H9 (cell line): ENCODE measurements around the gene LPGAT1. TPM values are rescaled to one million over a fixed set of nuclear protein-coding genes. Genes with fewer than 3 reads are reported as not detected.

Experiments
- DNase-seq: peaks from one replicate; pipeline ENCODE4 v3.0.0-alpha.2; 2017
- H2AFZ ChIP-seq: one replicate; pipeline ENCODE4 v1.6.1; 2013; ENCODE audit warnings: mild to moderate bottlenecking, low read length, control low read depth, moderate library complexity
- H2AK5ac ChIP-seq: 2 replicates; pipeline ENCODE4 v1.6.1; 2013; ENCODE audit warnings: low read length, control low read depth, mixed read lengths; ENCODE audit not compliant: insufficient read length
- H2BK120ac ChIP-seq: one replicate; pipeline ENCODE4 v1.6.1; 2013; ENCODE audit warnings: low read depth, mild to moderate bottlenecking, low read length, control low read depth, inconsistent platforms; ENCODE audit not compliant: poor library complexity, severe bottlenecking
- H2BK12ac ChIP-seq: 2 replicates; pipeline ENCODE4 v1.6.1; 2013; ENCODE audit warnings: low read length, control low read depth, mixed read lengths, low read depth; ENCODE audit not compliant: insufficient read length
- H2BK15ac ChIP-seq: 2 replicates; pipeline ENCODE4 v1.6.1; 2013; ENCODE audit warnings: low read depth, low read length, control low read depth
- H2BK20ac ChIP-seq: one replicate; pipeline ENCODE4 v1.6.1; 2013; ENCODE audit warnings: low read depth, mild to moderate bottlenecking, low read length, control low read depth, inconsistent platforms; ENCODE audit not compliant: poor library complexity, severe bottlenecking
- H2BK5ac ChIP-seq: 2 replicates; pipeline ENCODE4 v1.6.1; 2013; ENCODE audit warnings: low read length, control low read depth, mixed read lengths; ENCODE audit not compliant: insufficient read length
- H3K14ac ChIP-seq: 2 replicates; pipeline ENCODE4 v1.6.1; 2013; ENCODE audit warnings: low read length, control low read depth; ENCODE audit not compliant: insufficient read depth
- H3K18ac ChIP-seq: 2 replicates; pipeline ENCODE4 v1.6.1; 2013; ENCODE audit warnings: low read depth, mild to moderate bottlenecking, mixed read lengths, low read length, control low read depth; ENCODE audit not compliant: insufficient read length
- H3K23ac ChIP-seq: 2 replicates; pipeline ENCODE4 v1.6.1; 2013; ENCODE audit warnings: low read length, control low read depth, mixed read lengths, low read depth; ENCODE audit not compliant: insufficient read length
- H3K23me2 ChIP-seq: 2 replicates; pipeline ENCODE4 v1.6.1; 2013; ENCODE audit warnings: low read depth, mild to moderate bottlenecking, mixed read lengths, low read length, control low read depth; ENCODE audit not compliant: insufficient read length, poor library complexity, severe bottlenecking
- H3K27ac ChIP-seq: 2 replicates; pipeline ENCODE4 v1.5.1; 2013; ENCODE audit warnings: low read length, control low read depth, mixed read lengths, low read depth; ENCODE audit not compliant: insufficient read length
- H3K27me3 ChIP-seq: 2 replicates; pipeline ENCODE4 v1.6.1; 2013; ENCODE audit warnings: low read length, control low read depth, inconsistent platforms; ENCODE audit not compliant: insufficient read depth
- H3K4ac ChIP-seq: 2 replicates; pipeline ENCODE4 v1.6.1; 2013; ENCODE audit warnings: low read depth, mild to moderate bottlenecking, control low read depth, inconsistent platforms, low read length, moderate library complexity
- H3K4me1 ChIP-seq: 2 replicates; pipeline ENCODE4 v1.6.1; 2013; ENCODE audit warnings: low read length, control low read depth, inconsistent platforms; ENCODE audit not compliant: insufficient read depth
- H3K4me2 ChIP-seq: 2 replicates; pipeline ENCODE4 v1.6.1; 2013; ENCODE audit warnings: low read length, control low read depth, mixed read lengths; ENCODE audit not compliant: insufficient read length, insufficient read depth
- H3K56ac ChIP-seq: 2 replicates; pipeline ENCODE4 v1.6.1; 2013; ENCODE audit warnings: low read depth, mild to moderate bottlenecking, mixed read lengths, low read length, control low read depth; ENCODE audit not compliant: insufficient read length
- H3K79me1 ChIP-seq: 2 replicates; pipeline ENCODE4 v1.6.1; 2013; ENCODE audit warnings: low read depth, mild to moderate bottlenecking, moderate library complexity, low read length, control low read depth, inconsistent platforms; ENCODE audit not compliant: insufficient read depth, poor library complexity, severe bottlenecking
- H3K79me2 ChIP-seq: 2 replicates; pipeline ENCODE4 v1.6.1; 2013; ENCODE audit warnings: low read length, control low read depth, inconsistent platforms; ENCODE audit not compliant: insufficient read depth
- H3K9ac ChIP-seq: 2 replicates; pipeline ENCODE4 v1.6.1; 2013; ENCODE audit warnings: low read length, control low read depth, mixed read lengths; ENCODE audit not compliant: insufficient read length; ENCODE audit errors: extremely low read depth
- H3K9me3 ChIP-seq: one replicate; pipeline ENCODE4 v1.6.1; 2013; ENCODE audit warnings: low read depth, low read length, inconsistent platforms; ENCODE audit not compliant: control insufficient read depth
- H3T11ph ChIP-seq: one replicate; pipeline ENCODE4 v1.6.1; 2013; ENCODE audit warnings: mild to moderate bottlenecking, low read length, control low read depth, inconsistent platforms
- H4K20me1 ChIP-seq: one replicate; pipeline ENCODE4 v1.6.1; 2013; ENCODE audit not compliant: control insufficient read depth, insufficient read length, insufficient read depth
- H4K5ac ChIP-seq: 2 replicates; pipeline ENCODE4 v1.6.1; 2013; ENCODE audit warnings: low read depth, mild to moderate bottlenecking, mixed read lengths, low read length, control low read depth; ENCODE audit not compliant: insufficient read length
- H4K8ac ChIP-seq: replicated peaks from 2 replicates; pipeline ENCODE4 v1.6.1; 2013; ENCODE audit warnings: low read length, control low read depth, mixed read lengths, low read depth; ENCODE audit not compliant: insufficient read length
- H4K91ac ChIP-seq: 2 replicates; pipeline ENCODE4 v1.6.1; 2013; ENCODE audit warnings: low read depth, mild to moderate bottlenecking, moderate library complexity, mixed read lengths, low read length, control low read depth; ENCODE audit not compliant: insufficient read length
- H3K27ac Mint-ChIP-seq, 3 experiments: 2 replicates in 2 of 3; 3 replicates in 1 of 3; pipeline ENCODE4 v1.8.0; 2020 to 2021; ENCODE audit warnings: mixed read lengths in 3 of 3, mild to moderate bottlenecking in 1 of 3, moderate library complexity in 1 of 3
- H3K27me3 Mint-ChIP-seq: 2 replicates; pipeline ENCODE4 v1.8.0; 2021; ENCODE audit warnings: low read depth, mild to moderate bottlenecking, moderate library complexity, mixed read lengths
- H3K36me3 Mint-ChIP-seq, 3 experiments: 2 replicates in 2 of 3; 3 replicates in 1 of 3; pipeline ENCODE4 v1.8.0; 2020 to 2021; ENCODE audit warnings: low read depth in 3 of 3, mixed read lengths in 3 of 3; ENCODE audit not compliant: insufficient read depth in 1 of 3
- H3K4me1 Mint-ChIP-seq, 2 experiments: 2 replicates each; pipeline ENCODE4 v1.8.0; 2020; ENCODE audit warnings: mixed read lengths in 2 of 2
- H3K4me3 Mint-ChIP-seq, 2 experiments: 2 replicates in 1 of 2; 3 replicates in 1 of 2; pipeline ENCODE4 v1.8.0; 2020 to 2021; ENCODE audit warnings: mild to moderate bottlenecking in 2 of 2, mixed read lengths in 2 of 2, moderate library complexity in 1 of 2
- H3K9me3 Mint-ChIP-seq, 2 experiments: 2 replicates in 1 of 2; 3 replicates in 1 of 2; pipeline ENCODE4 v1.8.0; 2020; ENCODE audit warnings: mild to moderate bottlenecking in 2 of 2, mixed read lengths in 2 of 2, moderate library complexity in 1 of 2
- CTCF ChIP-seq: fragments of 200-600 bp; sonication (generic); conservative IDR thresholded peaks from 3 replicates; pipeline ENCODE4 v1.8.0; 2021; ENCODE audit warnings: antibody characterized with exemption, mild to moderate bottlenecking
- WGBS: extraction: QIAGEN DNeasy Blood & Tissue Kit; methylation state at CpG from one replicate; pipeline ENCODE4 v1.1.7; 2013; ENCODE audit warnings: missing lambda C conversion rate, low lambda C conversion rate, mixed read lengths; ENCODE audit not compliant: insufficient read length; ENCODE audit errors: extremely low coverage; 5-methylcytosine and 5-hydroxymethylcytosine counted together
- total RNA-seq: library from RNA; stranded (reverse); gene quantifications from 2 replicates; pipeline ENCODE4 v1.2.1, GENCODE V29; 2021

The LPGAT1 gene
- total RNA-seq, 1 experiment from 2014 or later: 12.2 TPM

- no peak overlapping the region for H4K5ac ChIP-seq
- no peaks in the 10 kb centered on the region for H3K36me3 Mint-ChIP-seq
- no peaks in the 10 kb centered on the region for H3K27me3 ChIP-seq
- no peaks in the 10 kb centered on the region for H3K9me3 Mint-ChIP-seq
- no peak overlapping the region for H2AFZ ChIP-seq
- H3K79me2 ChIP-seq: no peaks in the 10 kb centered on the region
- no peak overlapping the region for H3K56ac ChIP-seq
- H3K79me1 ChIP-seq: no peaks in the 10 kb centered on the region
- peaks cover 23 to 32% of the 10 kb centered on the region in 2 experiments for H3K4me1 Mint-ChIP-seq
- no CpG with 5 or more reads among the region's 4 CpGs for WGBS
- no peaks in the 10 kb centered on the region for H3K4me1 ChIP-seq
- H2AK5ac ChIP-seq: no peak overlapping the region
- H2BK120ac ChIP-seq: no peak overlapping the region
- no peak overlapping the region for H2BK20ac ChIP-seq
- no peak overlapping the region for H3K4me2 ChIP-seq
- no peak overlapping the region for H2BK12ac ChIP-seq
- H3K4me3 Mint-ChIP-seq: no peak overlapping the region
- no peak overlapping the region for H4K91ac ChIP-seq
- no peak overlapping the region for H3K27ac ChIP-seq
- H3K23ac ChIP-seq: no peak overlapping the region
- H3K27ac Mint-ChIP-seq: no peak overlapping the region
- H3K4ac ChIP-seq: no peak overlapping the region
- no peak for DNase-seq
- no peaks in the 10 kb centered on the region for H3K9me3 ChIP-seq
- H3T11ph ChIP-seq: no peak overlapping the region
- no peak overlapping the region for H3K9ac ChIP-seq
- H3K18ac ChIP-seq: no peak overlapping the region
- H3K27me3 Mint-ChIP-seq: no peaks in the 10 kb centered on the region
- no peaks in the 10 kb centered on the region for H3K23me2 ChIP-seq
- H4K8ac ChIP-seq: no peak overlapping the region
- H2BK5ac ChIP-seq: no peak overlapping the region
- no peak for TF ChIP-seq CTCF
- H4K20me1 ChIP-seq: no peaks in the 10 kb centered on the region
- H3K14ac ChIP-seq: no peak overlapping the region
- no peak overlapping the region for H2BK15ac ChIP-seq
Observed at GRCh38 chr1:211734791-211735190, 95.8 kb downstream of the LPGAT1 start.
